B cell (primary cell): ENCODE data around the gene DGKQ. TPM values are rescaled to one million over a fixed set of nuclear protein-coding genes. Genes with fewer than 3 reads are reported as not detected.
A peak's percentile ranks its signal among the peaks of the same experiment; 100 is the strongest.
"Not testable (repeated sequence)": the region's sequence is repeated elsewhere in the genome, so short reads cannot be mapped to it uniquely, and the experiment has no call there.

Source experiments
- ATAC-seq: fragments of 200-7000 bp; cut with Tn5 transposase; one replicate; pipeline ENCODE4 v1.10.0; 2021; ENCODE audit warnings: low read depth, mild to moderate bottlenecking, moderate number of reproducible peaks, moderate library complexity
- CTCF ChIA-PET: fragments of 350-600 bp; sonication (Branson Sonifier 250); formaldehyde crosslinking; loops from one replicate; lab custom pipeline; 2021; ENCODE audit warnings: antibody characterized with exemption, inconsistent platforms; lab: Charles Lee
- POLR2A ChIA-PET: fragments of 350-600 bp; sonication (Branson Sonifier 250); formaldehyde crosslinking; loops from one replicate; lab custom pipeline; 2021; ENCODE audit warnings: antibody characterized with exemption; lab: Charles Lee
- DNase-seq: peaks from one replicate; pipeline ENCODE4 v3.0.0; 2013
- H2AFZ ChIP-seq: 2 replicates; pipeline ENCODE4 v1.6.1; 2012; ENCODE audit warnings: mild to moderate bottlenecking, low read depth, low read length; ENCODE audit not compliant: insufficient read depth, poor library complexity, severe bottlenecking
- H3K27ac ChIP-seq, 2 donors: 1 replicate in 1 of 2; 2 replicates in 1 of 2; pipeline ENCODE4 v1.5.1; 2012 to 2013; ENCODE audit warnings: low read length in 2 of 2, mild to moderate bottlenecking in 2 of 2, moderate library complexity in 1 of 2
- H3K27me3 ChIP-seq, 4 experiments: fragments of 200-600 bp in 1 of 4; sonication (generic) in 1 of 4; replicated peaks in 1 of 4; 1 replicate in 2 of 4; 2 replicates in 2 of 4; pipeline versions ENCODE4 v1.6.1 to v1.7.0; 2013 to 2016; ENCODE audit warnings: low read length in 3 of 4, mild to moderate bottlenecking in 2 of 4, mixed read lengths in 1 of 4, moderate library complexity in 1 of 4; ENCODE audit not compliant: insufficient read depth in 4 of 4, control insufficient read depth in 3 of 4; ENCODE audit errors: control extremely low read depth in 1 of 4
- H3K36me3 ChIP-seq, 2 experiments: replicated peaks in 1 of 2; 1 replicate in 1 of 2; 2 replicates in 1 of 2; pipeline versions ENCODE4 v1.6.1 to v1.7.1; 2013; ENCODE audit warnings: low read length in 1 of 2; ENCODE audit not compliant: insufficient read depth in 2 of 2, control insufficient read depth in 1 of 2; ENCODE audit errors: control extremely low read depth in 1 of 2, extremely low read depth in 1 of 2
- H3K4me1 ChIP-seq, 2 donors: fragments of 200-600 bp in 1 of 2; sonication (generic) in 1 of 2; 1 replicate in 1 of 2; 2 replicates in 1 of 2; pipeline versions ENCODE4 v1.5.1 to v1.6.1; 2013 to 2017; ENCODE audit warnings: low read length in 2 of 2; ENCODE audit not compliant: control insufficient read depth in 2 of 2, insufficient read depth in 2 of 2
- H3K4me2 ChIP-seq: replicated peaks from 2 replicates; pipeline ENCODE3; 2012; ENCODE audit warnings: mild to moderate bottlenecking, low read depth, low read length; ENCODE audit not compliant: poor library complexity, severe bottlenecking
- H3K4me3 ChIP-seq, 5 experiments: fragments of 200-600 bp in 1 of 5; sonication (generic) in 1 of 5; 1 replicate in 3 of 5; 2 replicates in 2 of 5; pipeline versions ENCODE4 v1.5.1 to v1.7.0; 2011 to 2016; ENCODE audit warnings: low read length in 4 of 5, mild to moderate bottlenecking in 4 of 5, low read depth in 2 of 5, control low read depth in 1 of 5, moderate library complexity in 1 of 5; ENCODE audit not compliant: insufficient read depth in 1 of 5; ENCODE audit errors: control extremely low read depth in 1 of 5, extremely low read depth in 1 of 5
- H3K79me2 ChIP-seq: fragments of 200-600 bp; sonication (generic); one replicate; pipeline ENCODE4 v1.6.0; 2016; ENCODE audit warnings: low read length; ENCODE audit not compliant: control insufficient read depth, insufficient read depth
- H3K9ac ChIP-seq: fragments of 200-600 bp; sonication (generic); 2 replicates; pipeline ENCODE4 v1.6.1; 2017; ENCODE audit warnings: mild to moderate bottlenecking, low read length, moderate library complexity
- H3K9me3 ChIP-seq, 3 donors: one replicate each; pipeline versions ENCODE4 v1.6.1 to v1.7.1; 2013; ENCODE audit warnings: low read length in 2 of 3; ENCODE audit not compliant: control insufficient read depth in 2 of 3, insufficient read depth in 1 of 3; ENCODE audit errors: control extremely low read depth in 1 of 3
- H4K20me1 ChIP-seq: 2 replicates; pipeline ENCODE4 v1.6.0; 2012; ENCODE audit warnings: mild to moderate bottlenecking, low read length; ENCODE audit not compliant: insufficient read depth, control insufficient read depth, poor library complexity, severe bottlenecking
- H3K27ac Mint-ChIP-seq: one replicate; pipeline ENCODE4 v1.8.0; 2021; ENCODE audit warnings: mixed read lengths
- H3K27me3 Mint-ChIP-seq: one replicate; pipeline ENCODE4 v1.8.0; 2021; ENCODE audit warnings: mixed read lengths
- H3K4me1 Mint-ChIP-seq: one replicate; pipeline ENCODE4 v1.8.0; 2021; ENCODE audit warnings: mixed read lengths
- H3K4me3 Mint-ChIP-seq: one replicate; pipeline ENCODE4 v1.8.0; 2021; ENCODE audit warnings: mixed read lengths
- H3K9me3 Mint-ChIP-seq: one replicate; pipeline ENCODE4 v1.8.0; 2022; ENCODE audit warnings: mixed read lengths; ENCODE audit not compliant: insufficient read depth
- EZH2 ChIP-seq: IDR thresholded peaks from 2 replicates; pipeline ENCODE4 v1.6.1; 2012; ENCODE audit warnings: borderline replicate concordance, low read depth, mild to moderate bottlenecking, moderate library complexity, low read length; ENCODE audit not compliant: insufficient read depth, poor library complexity, severe bottlenecking
- whole genome bisulfite sequencing: methylation state at CpG from one replicate; pipeline ENCODE4 v1.1.5; 2013; ENCODE audit warnings: missing lambda C conversion rate; ENCODE audit not compliant: insufficient coverage; 5-methylcytosine and 5-hydroxymethylcytosine counted together
- intact Hi-C: fragments of 100-400 bp; cut with micrococcal nuclease; formaldehyde crosslinking; loops from one replicate; pipeline ENCODE4 v1.10.0; 2022
- polyA plus RNA-seq: library from polyadenylated mRNA; depleted of rRNA; stranded (reverse); fragments of >200 nt; gene quantifications from 2 replicates; pipeline ENCODE4 v1.2.3, GENCODE V29; 2012
- total RNA-seq, 2 donors: library from RNA; stranded (reverse); fragments of 120-200 nt in 1 of 2; gene quantifications; 1 replicate in 1 of 2; 2 replicates in 1 of 2; pipeline versions ENCODE4 v1.2.3 to v1.2.4, GENCODE V29; 2013 to 2022
- TF ChIP-seq, protein P1 (sequence below): fragments of 200-600 bp; IDR thresholded peaks from one replicate; pipeline ENCODE4 v1.8.0; 2022; ENCODE audit warnings: antibody characterized with exemption, mild to moderate bottlenecking

The DGKQ gene
- total and polyA plus RNA-seq, 2 donors (not counting 1 experiment from before 2014, with no cell fraction given): 22.6 to 30.4 TPM

DNA sequence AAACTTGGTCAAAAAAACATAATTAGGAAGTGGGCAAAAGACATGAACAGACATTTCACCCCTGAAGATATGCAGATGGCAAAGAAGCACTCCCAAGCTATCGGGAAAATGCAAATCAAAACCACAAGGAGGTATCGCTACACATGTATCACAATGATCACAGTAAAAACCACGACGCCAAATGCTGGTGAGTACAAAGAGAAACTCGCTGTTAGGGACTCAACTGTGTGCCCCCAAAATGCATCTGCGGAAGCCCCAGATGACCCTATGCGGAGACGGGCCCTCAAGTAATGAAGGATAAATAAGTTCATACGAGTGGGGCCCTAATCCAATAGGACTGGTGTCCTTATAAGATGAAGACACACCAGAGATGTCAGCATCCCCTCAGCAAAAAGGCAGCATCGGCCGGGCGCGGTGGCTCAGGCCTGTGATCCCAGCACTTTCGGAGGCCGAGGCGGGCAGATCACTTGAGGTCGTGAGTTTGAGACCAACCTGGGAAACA lies 51.5 kb downstream of the DGKQ start:
- H3K27ac ChIP-seq: peak overlapping the region; percentile 89 to 93
- no peaks in the 10 kb centered on the region for H3K27me3 Mint-ChIP-seq
- ChIA-PET POLR2A (interaction anchor here (0.6 to 3.4 kb wide), 6 partner anchors 10 to 124 kb away, joined by 3 to 25 read pairs (median 4); partner anchors contain the start of genes GAK, IDUA and TMEM175), CTCF (interaction anchor here (0.9 to 3.2 kb wide), 5 partner anchors 10 to 65 kb away, joined by 3 to 11 read pairs (median 5); partner anchors contain the start of genes GAK, IDUA and TMEM175)
- peaks cover 2% of the 10 kb centered on the region for H3K9me3 Mint-ChIP-seq
- peaks cover 0 to 9% of the 10 kb centered on the region in 2 experiments for H3K36me3 ChIP-seq
- H3K4me3 Mint-ChIP-seq: peak overlapping the region; percentile 77
- ATAC-seq (peak; percentile 19), DNase-seq (peak; percentile 75)
- H3K27ac Mint-ChIP-seq: peak overlapping the region; percentile 89
- H3K9ac ChIP-seq: peak overlapping the region; percentile 50
- no peaks in the 10 kb centered on the region for H3K27me3 ChIP-seq
- peaks cover 79% of the 10 kb centered on the region for H3K79me2 ChIP-seq
- peak overlapping the region; percentile 72 for H3K4me2 ChIP-seq
- no peak overlapping the region for H2AFZ ChIP-seq
- H3K4me1 ChIP-seq: peaks cover 66 to 74% of the 10 kb centered on the region in 2 donors
- H3K4me1 Mint-ChIP-seq: peaks cover 78% of the 10 kb centered on the region
- TF ChIP-seq, protein P1, sequence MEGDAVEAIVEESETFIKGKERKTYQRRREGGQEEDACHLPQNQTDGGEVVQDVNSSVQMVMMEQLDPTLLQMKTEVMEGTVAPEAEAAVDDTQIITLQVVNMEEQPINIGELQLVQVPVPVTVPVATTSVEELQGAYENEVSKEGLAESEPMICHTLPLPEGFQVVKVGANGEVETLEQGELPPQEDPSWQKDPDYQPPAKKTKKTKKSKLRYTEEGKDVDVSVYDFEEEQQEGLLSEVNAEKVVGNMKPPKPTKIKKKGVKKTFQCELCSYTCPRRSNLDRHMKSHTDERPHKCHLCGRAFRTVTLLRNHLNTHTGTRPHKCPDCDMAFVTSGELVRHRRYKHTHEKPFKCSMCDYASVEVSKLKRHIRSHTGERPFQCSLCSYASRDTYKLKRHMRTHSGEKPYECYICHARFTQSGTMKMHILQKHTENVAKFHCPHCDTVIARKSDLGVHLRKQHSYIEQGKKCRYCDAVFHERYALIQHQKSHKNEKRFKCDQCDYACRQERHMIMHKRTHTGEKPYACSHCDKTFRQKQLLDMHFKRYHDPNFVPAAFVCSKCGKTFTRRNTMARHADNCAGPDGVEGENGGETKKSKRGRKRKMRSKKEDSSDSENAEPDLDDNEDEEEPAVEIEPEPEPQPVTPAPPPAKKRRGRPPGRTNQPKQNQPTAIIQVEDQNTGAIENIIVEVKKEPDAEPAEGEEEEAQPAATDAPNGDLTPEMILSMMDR: no peak
- TF ChIP-seq EZH2: no peak
- intact Hi-C loops: loop anchor here (1.0 to 5.0 kb wide), 4 partner anchors 10 to 585 kb away; partner anchors contain the start of genes GAK, IDUA, TMEM175 and ZNF141
- H4K20me1 ChIP-seq: peaks cover 94% of the 10 kb centered on the region
- H3K9me3 ChIP-seq: peaks cover 0 to 13% (median 0%) of the 10 kb centered on the region in 3 donors
- 31% methylated on average over 9 of the region's 17 CpGs for WGBS
- H3K4me3 ChIP-seq: peak overlapping the region in 3 of 5 experiments; percentile 0 to 57 (median 33)

DNA sequence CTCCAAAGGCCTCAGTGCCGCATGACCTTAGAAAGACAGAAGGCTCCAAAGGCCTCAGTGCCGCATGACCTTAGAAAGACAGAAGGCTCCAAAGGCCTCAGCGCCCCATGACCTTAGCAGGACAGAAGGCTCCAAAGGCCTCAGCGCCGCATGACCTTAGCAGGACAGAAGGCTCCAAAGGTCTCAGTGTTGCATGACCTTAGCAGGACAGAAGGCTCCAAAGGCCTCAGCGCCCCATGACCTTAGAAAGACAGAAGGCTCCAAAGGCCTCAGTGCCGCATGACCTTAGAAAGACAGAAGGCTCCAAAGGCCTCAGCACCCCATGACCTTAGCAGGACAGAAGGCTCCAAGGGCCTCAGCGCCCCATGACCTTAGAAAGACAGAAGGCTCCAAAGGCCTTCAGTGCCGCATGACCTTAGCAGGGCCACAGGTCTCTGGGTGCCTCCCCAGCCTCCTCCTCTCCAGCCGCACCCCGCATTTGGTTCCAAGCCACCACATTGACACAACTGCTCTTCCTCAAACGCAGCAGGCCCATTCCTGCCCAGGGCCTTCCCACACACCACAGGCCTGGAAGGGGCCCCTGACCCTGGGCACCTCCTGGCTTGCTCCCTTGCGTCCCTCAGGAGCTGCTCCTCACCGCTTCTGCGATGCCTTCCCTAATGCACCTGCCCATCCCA lies 54.2 kb downstream of the DGKQ start:
- H3K9ac ChIP-seq, H3K4me2 ChIP-seq, H2AFZ ChIP-seq, POLR2A ChIA-PET, H3K27ac ChIP-seq, DNase-seq, ATAC-seq, intact Hi-C loops, H3K9me3 Mint-ChIP-seq, H3K27me3 ChIP-seq, H3K27me3 Mint-ChIP-seq, H3K36me3 ChIP-seq, H3K4me3 ChIP-seq: not testable (repeated sequence)
- Histone ChIP-seq H3K9me3 (peaks cover 0 to 13% (median 0%) of the 10 kb centered on the region in 3 donors), H3K79me2 (peaks cover 82% of the 10 kb centered on the region), H4K20me1 (peaks cover 97% of the 10 kb centered on the region), H3K4me1 (peaks cover 69 to 74% of the 10 kb centered on the region in 2 donors)
- H3K27ac Mint-ChIP-seq: peak overlapping the region; percentile 10
- CTCF ChIA-PET: interaction anchor here (1.2 kb wide), 1 partner anchor 68 kb away, joined by 4 read pairs; no protein-coding TSS in a partner anchor
- peaks cover 77% of the 10 kb centered on the region for H3K4me1 Mint-ChIP-seq
- peak overlapping the region; percentile 3 for H3K4me3 Mint-ChIP-seq
- 98% methylated on average over 15 of the region's 15 CpGs for WGBS

DNA sequence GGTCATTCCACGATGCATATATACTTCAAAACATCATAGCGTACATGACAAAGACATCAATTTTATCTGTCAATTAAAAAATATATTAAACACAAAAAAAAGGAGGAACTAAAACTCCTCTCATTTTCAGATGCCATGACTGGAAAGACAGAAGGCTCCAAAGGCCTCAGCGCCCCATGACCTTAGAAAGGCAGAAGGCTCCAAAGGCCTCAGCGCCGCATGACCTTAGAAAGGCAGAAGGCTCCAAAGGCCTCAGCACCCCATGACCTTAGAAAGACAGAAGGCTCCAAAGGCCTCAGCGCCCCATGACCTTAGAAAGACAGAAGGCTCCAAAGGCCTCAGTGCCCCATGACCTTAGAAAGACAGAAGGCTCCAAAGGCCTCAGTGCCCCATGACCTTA lies 54.8 kb downstream of the DGKQ start:
- intact Hi-C loops: not testable (repeated sequence)
- WGBS: 94% methylated on average over 3 of the region's 6 CpGs

More for the DNA sequence above, 54.8 kb downstream of the DGKQ start:
- H3K36me3 ChIP-seq, H3K27ac Mint-ChIP-seq, H2AFZ ChIP-seq, H3K4me2 ChIP-seq, H3K27me3 ChIP-seq, DNase-seq, H3K4me3 Mint-ChIP-seq, POLR2A ChIA-PET, H3K27ac ChIP-seq, H3K4me3 ChIP-seq, H3K27me3 Mint-ChIP-seq, H3K9me3 Mint-ChIP-seq, H3K9ac ChIP-seq, ATAC-seq: not testable (repeated sequence)
- peaks cover 75% of the 10 kb centered on the region for H3K4me1 Mint-ChIP-seq
- Histone ChIP-seq H4K20me1 (peaks cover 97% of the 10 kb centered on the region), H3K4me1 (peaks cover 64 to 68% of the 10 kb centered on the region in 2 donors), H3K79me2 (peaks cover 83% of the 10 kb centered on the region), H3K9me3 (peaks cover 0 to 13% (median 0%) of the 10 kb centered on the region in 3 donors)
- CTCF ChIA-PET: interaction anchor here (0.7 to 1.2 kb wide), 2 partner anchors 69 to 914 kb away, joined by 4 read pairs; no protein-coding TSS in a partner anchor
